NCI-H1436 treated with DMSO at 0.1 percent for 48 hours (cell line): ENCODE results near the gene PROC.
"Not testable (repeated sequence)": the region's sequence is repeated elsewhere in the genome, so short reads cannot be mapped to it uniquely, and the experiment has no call there.

Source experiments
- DNase-seq: peaks from one replicate; lab custom pipeline; 2025; lab: John Stamatoyannopoulos, UW

PROC gene

DNA sequence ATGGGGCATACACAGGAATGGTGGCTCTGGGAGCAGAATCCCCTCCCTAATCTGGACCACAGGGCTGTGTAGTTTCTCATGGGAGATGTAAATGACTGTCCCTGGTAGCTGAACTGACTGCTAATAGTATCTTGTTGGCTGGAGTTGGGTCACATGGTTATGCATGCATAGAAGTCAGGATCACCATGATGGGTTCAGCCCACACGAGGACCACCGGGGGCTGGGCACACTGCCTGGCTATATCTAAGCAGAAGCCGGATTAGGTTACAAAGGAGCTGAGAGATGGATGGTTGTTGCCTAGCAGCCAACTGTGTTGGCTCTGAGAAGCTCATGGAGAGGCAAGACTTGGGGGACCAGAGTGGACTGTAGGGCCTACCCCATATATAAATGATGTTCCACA, 23.7 kb upstream of the PROC start:
- DNase-seq, result no peak

DNA sequence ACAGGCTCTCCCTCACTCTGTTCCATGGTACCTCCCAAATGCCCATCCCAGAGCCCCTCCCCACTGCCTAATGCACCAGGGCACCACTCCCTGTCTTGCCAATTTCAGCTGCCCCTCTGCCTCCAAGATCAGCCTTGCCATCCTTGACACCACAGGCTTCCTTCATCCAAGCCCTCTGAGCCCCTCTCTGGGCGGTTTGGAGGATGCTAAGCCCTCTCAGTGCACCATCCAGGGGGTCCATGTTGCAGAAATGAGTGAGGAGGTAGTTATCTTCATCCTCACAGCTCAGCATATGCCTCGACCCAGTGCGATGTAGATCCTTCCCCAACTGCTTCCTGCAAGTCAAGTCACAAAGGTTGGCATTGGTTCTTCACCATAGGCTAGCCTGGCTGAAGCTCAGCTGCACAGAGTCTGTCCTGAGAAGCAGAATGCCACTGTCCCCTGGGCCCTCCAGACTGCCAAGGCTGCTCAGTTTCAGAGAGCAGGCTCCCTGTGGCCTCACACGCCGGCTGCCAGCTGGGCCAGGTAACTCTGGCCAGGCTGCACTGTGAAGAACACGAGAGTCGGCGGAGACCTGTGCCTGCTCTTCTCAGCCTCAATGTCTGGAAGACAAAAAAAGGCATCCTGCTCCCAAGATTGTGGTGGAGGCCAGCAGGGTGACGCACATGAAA, 20.5 kb upstream of the PROC start:
- DNase-seq, result no peak

DNA sequence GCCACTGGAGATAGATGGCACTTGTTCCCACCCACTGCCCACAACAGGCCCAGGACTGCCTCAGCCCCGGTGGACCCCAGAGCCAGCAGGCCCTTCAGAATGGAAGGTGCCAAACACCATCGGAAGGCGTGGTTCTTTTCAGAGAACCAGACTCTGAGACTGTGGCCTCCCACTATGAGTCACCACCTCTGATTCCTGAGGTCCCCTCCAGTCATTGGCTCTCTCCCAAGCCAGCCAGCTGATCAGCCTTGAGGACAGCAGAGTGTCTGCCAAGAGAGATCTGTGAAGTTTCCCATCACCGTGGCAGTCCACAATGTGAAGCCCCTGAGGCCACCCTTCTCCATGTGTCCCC, 20.0 kb upstream of the PROC start:
- no peak for DNase-seq

DNA sequence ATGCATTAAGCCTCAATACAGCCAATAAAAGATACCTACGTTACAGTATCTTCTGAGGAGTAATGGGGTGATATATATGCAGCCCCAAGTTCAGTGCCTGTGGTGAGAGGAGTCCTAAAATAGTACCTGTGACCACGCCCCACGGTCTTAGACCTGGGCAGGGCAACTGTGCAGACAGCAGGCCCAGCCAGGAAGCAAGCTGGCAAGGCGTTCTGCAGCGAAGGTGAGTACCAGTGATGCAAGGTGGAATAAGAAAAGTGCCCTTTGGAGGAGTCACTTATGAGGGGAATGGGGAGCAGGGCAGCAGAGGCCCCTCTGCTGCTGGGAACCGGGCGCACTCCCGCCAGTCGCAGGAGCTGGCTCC, 17.7 kb upstream of the PROC start:
- DNase-seq, result no peak

DNA sequence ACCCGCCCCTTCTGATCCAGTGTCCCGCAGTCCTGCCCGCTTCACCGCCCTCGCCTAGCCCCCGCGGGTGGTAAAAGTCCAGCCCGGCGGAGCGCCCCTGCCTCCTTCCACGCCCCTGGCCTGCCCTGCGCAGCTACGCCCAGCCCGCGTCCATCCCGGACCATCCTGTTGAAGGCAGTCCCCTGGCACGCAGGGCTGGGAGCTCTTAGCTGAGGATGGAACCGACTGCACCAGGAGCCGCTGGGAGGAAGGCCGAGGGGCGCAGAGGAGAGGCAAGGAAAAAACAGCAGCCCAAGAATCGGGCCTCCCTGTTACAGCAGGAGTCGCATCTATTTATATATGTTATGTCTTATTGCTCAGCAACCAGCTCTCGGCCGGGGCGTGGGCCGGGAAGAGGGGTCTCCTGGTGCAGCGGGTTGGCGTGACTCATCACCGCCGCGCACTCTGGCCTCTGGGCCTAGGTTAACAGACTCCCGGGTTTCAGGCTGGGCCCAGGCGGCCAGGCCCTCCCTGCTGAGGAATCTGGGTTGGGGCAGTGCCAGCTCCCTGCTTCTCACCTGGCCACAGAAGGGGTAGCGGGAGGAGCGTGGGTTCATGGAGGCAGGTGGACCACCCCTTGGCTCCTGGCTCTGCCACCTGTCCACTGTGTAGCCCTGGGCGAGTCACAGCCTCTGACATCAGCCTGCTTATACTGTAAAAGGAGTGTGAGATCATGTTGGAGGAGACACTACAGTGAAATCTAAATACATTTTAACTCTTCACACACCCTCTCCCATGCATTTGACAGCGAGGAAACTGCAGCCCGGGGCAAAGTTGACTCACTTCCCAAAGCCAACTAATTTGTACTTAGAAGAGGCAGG, 17.1 kb upstream of the PROC start:
- no peak for DNase-seq

DNA sequence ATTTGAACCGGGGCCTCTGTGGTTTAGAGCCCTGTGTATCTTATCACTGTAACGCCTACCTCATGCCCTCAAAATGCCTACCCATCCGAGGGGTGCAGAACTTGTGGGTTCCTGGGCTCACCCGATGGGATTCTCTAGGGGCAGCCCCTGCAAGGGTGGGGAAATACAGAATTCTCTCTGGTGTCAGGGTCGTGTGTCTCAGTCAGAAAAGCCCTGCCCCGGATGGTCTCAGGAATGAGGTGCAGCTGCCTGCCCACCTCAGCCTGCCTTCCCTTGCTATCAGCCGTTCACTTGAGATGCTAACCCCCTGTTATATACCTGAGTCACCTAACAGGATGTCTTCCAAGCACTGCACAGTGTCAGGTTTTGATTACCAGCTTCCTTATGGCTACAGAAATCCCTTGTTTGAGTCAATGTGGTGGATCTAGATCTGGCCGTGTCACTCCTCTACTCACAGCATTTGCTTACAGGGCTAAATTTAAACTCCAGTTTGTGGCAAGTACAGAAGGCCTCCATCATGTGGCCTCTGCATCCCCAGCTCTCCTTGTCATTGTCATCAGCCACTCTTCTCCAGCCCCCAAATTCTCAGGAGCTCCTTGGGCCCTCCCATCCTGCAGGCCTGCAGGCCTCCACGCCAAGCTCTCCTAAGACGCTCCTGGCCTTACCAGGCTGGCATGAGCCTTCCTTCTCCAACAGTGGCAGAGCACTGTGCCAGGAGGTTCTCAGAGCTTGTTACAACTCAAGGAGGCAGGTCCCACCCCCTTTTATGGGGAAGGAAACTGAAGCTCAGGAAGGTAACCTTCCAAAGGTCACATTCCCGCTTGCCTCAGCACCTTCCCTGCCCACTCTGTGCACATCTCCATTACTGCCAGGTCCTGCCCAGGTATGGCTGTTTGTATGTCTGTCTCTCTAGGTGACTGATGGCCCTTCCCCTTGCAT, 16.2 kb upstream of the PROC start:
- DNase-seq, result no peak

DNA sequence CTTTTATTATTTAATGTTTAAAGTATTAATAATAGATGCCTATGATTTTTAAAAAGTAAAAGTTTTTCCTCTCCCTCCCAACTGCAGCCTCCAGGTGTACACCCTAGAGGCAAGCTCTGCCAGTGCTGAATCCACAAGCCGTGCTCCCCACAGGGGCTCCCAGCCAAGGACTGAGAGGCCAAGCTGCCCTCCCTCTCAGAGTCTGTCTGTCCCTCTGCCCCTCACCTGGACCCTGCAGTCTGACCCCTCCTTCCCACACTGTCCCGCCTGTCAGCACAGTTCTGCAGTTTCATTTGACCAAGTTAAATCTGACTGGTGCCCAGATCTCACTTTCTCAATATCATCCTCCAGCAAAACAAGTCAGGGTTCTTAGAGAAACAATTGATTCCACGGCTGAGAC, 14.8 kb upstream of the PROC start:
- DNase-seq, result no peak

DNA sequence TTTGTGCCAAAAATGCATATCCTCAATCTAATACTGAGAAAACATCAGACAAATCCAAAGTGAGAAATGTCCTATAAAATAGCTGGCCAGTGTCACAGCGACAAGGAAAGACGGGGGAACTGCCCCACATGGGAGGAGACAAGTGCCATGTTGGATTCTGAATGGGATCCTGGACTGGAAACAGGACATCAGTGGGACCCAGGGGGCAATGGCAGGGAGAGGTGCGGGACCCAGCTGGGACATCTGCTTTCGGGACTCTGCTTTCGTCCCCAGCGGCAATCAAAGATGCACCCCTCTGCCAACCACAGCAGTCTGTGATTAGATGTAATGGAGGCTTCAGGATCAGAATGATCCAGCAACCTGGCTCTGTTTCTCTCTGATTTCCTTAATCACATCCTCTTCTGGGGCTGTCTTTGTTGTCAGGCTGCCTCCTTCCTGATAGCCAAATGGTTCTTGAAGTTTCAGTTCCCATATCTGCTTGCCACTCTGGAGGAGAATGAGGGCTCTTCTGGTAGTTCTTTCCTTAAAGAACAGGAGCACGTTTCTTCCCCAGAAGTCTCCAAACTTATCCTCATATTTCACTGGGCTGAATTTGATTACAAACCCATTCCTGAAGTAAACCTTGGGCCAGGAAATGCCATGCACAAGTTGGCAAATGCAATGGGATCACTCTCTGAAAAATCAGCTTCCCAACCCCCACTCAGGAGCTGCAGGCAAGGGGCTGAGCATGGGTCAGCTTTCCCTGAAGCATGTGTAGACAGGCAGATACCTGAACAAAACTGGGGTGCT, 13.6 kb upstream of the PROC start:
- DNase-seq, result no peak

DNA sequence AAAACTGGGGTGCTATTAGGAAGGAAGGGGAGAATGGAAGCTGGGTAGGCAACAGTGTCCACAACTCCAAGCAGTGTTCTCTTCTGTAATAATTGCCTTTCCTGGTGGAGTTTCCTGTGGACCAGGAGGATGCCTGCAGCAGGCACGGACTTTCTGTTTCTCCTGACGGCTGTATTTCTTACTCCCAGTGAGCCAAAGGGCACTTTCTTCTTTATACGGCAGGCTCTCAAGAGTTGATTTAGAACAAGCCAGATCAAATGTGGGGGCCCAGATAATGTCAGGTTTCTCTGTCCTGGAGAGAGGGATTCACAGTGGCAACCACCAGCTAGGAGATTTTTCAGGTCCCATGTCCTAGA, 13.0 kb upstream of the PROC start:
- DNase-seq, result no peak

DNA sequence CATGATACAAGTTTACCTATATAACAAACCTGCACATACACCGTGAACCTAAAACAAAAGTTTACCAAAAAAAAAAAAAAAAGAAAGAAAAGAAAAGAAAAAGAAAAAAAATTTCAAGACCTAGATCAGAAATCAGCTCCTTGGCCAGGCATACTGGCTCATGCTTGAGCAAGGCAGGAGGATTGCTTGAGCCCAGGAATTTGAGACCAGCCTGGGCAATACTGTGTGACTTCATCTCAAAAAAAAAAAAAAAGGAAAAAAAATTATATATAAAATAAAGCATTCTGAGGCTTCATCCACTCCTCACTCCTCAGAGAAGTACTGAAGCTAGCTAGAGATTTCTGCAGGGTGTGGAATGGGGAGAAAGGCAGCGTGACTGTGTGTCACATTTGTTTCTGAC, 11.8 kb upstream of the PROC start:
- no peak for DNase-seq

DNA sequence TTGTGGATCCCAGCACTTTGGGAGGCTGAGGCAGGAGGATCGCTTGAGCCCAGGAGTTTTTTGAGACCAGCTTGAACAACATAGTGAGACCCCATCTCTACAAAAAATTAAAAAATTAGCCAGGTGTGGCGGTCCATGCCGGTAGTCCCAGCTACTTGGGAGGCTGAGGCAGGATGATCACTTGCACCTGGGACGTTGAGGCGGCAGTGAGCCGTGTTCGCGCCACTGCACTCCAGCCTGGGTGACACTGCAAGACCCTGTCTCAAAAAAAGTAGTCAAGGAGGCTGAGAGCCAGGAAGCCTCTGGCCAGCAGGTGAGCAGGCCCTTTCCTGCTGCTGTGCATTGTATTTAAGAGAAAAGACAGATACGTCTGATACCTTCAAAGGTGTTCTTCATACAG, 11.1 kb upstream of the PROC start:
- DNase-seq, result no peak

DNA sequence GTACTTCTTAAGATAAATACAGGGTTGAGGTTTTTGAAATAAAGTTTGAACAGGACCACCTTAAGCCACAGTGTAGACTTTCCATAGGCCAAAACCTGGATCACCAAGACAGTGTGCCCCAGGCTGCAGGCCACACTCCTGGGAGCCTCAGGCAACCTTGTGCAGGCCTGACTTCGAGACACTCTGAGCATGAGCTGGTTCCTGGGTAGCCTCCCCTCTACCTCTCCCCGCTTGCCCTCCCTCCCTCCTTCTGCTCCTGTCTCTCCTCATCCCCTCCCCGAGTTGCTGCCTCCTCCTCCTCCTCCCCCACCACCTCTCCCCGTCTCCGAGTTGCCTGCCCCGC, 10.6 kb upstream of the PROC start:
- DNase-seq, result no peak

DNA sequence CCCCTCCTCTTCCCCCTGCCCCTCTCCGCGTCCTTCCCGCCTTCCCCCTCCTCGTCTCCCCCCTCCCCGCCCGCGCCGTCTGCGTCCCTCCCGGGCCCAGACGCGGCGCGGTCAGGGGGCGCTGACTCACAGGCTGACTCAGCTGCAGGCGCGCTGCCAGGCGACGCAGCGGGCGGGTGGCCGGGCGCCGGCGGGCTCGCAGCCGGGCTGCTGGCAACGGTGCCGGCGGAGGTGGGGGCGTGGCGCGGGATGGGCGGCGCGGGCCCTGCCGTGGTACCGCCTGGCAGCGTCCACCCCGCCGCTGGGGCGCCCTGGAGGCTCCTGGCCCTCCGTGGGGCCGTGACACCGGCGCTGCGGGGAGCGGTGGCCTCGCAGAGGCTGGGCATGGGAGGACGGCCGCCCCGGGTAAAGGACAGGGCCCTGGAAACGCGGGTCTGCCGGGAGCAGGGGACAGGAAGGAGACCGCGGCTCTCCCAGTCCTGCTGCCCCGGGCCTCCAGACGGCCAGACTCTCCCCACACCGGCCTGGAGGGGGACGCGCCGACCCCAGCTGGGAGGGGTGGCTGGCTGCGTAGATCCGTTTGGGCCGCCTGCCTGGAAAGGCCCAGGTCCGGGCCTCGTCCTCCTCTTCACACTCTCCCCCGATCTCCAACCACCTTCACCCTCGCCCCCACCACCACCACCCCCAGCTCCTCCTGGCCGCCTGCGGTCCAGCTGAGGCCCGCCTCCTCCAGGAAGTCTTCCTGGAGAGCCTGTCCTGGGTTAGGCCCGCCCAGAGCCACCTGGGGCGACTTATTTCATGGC, 10.0 kb upstream of the PROC start:
- DNase-seq, result no peak

DNA sequence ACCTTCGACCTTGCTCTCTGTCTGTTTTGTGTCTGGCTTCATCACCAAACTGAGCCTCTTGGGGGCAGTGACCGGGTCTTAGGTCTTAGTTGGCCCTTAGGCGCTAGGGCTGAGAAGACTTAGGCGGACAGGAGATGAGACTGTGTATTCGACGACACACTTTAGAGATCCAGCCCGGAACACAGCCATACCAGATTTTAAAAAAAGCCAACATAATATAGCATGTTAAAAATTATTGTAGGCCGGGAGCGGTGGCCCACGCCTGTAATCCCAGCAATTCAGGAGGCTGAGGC, 9.5 kb upstream of the PROC start:
- DNase-seq, result no peak

DNA sequence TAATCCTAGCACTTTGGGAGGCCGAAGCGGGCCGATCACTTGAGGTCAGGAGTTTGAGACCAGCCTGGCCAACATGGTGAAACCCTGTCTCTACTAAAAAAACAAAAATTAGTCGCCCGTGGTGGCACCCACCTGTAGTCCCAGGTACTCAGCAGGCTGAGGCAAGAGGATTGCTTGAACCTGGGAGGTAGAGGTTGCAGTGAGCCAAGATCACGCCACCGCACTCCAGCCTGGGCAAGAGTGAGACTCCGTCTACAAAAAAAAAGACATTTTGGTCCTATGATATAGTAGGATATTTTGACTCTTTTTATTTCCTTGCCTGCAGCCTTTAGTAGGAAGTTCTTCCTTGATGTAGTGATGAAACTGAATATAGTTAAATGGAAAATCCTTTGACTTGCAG, 8.5 kb upstream of the PROC start:
- not testable (repeated sequence) for DNase-seq

DNA sequence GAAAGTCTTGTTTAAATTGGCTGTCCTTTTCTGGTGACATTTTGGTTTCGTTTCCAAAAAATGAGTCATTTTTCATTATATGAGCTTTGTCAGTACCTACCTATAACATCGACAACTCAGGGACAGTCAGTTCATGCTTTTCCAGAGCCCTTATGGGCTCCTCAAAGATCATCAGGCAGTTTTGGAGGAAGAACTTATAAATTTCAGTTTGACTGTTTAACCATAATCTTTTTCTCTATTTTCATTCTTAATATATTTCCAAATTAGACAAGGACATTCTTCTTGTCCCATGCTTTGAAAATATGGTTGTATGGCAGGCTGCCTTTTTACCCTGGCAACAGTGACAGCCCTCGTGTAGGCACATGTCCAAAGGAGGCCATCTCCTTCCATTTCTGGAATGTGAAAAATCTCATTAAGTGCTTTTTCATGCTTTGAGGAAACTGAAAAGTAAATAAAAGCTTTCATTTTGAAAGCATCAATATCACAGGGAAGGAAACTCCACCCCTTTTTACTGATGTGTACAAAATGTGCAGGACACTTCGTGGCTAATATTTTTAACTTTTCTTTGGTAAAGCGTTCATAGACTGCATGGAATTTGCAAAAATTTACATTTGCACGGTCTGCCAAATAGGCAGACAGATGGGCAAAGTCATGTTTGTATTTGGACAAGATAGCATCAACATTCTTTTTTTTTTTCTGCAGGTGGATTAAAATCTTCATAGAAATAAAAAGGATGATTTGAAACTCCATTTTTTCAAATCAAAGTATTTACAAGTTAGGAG, 7.2 kb upstream of the PROC start:
- DNase-seq, result no peak

DNA sequence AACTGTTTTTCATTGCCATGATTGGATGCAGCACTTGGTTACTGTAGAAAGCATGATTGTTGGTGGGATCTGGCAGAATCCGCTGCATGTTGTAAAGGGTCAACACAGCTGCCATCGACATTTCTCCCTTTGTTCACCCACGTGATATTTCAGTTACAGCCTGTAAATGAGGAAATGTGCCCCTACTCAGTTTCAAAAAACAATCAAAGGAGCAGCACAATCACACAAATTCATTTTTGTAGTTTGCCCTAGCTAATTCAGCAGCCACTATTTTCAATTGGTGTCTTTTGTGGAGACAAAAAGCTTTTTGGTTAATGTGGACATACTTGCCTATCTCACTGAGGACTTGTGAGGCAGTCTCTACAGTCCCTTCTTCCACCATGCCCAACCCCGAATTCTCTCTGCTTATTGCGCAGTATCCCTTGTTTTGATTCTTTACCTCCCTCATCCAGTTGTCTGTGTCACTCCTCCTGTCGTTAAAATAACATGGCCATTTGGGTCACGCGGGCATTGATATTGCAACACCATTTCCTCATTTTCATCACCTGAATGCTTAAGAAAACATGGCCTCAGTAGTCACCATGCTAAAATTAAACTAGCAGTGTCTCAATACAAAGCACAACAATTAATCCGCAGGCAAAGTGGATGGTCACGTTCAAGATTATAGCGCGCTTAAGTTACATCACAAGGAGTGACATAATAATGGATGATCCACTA, 6.4 kb upstream of the PROC start:
- no peak for DNase-seq

DNA sequence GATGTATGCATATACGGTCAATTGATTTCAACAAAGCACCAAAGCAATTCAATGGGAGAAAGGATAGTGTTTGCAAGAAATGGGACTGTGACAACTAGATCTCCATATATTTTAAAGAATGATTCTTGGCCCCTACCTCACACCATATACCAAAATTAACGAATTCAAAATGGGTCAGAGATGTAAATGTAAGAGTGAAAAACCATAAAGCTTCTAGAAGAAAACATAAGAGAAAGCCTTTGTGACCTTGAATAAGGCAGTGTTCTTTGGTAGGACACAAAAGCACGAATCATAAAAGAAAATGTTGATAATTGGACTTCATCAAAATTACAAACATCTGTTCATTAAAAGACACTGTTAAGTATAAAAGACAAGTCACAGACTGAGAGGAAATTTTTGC, 5.0 kb upstream of the PROC start:
- no peak for DNase-seq

DNA sequence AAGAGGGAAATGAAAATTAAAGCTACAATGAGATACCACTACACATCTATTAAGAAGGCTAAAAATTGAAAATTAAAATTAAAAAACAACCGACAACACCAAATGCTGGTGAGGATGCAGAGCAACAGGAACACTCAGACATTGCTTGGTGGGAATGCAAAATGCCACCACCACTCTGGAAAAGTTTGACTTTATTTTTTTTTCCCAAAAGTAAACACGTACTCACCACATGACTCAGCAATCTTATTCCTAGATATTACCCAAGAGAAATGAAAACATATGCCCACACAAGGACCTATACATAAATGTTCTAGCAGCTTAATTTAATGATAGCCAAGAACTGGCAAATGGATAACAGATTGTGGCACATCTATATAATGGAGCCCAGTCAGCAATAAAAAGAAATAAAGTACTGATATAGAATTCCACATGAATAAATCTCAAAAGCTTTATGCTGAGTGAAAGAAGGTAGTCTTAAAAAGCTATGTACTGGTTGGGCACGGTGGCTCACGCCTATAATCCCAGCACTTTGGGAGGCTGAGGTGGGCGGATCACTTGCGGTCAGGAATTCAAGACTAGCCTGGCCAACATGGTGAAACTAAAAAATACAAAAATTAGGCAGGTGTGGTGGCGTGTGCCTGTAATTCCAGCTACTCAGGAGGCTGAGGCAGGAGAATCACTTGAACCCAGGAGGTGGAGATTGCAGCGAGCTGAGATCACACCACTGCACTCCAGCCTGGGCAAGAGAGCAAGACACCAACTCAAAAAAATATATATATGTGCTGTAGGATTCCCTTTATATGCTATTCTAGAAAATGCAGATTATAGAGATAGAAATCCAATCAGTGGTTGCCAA, 4.2 kb upstream of the PROC start:
- no peak for DNase-seq
